Measurements from ENCODE around the gene CD36.

- TF ChIP-seq REST (IDR thresholded peaks at IDR 0.05; ENCODE audit: unreplicated experiment) (no peak), EZH2phosphoT487 (IDR thresholded peaks at IDR 0.05; ENCODE audit: unreplicated experiment) (no peak)
Measured at GRCh38 chr7:80635998-80636397, 2.4 kb upstream of the CD36 start.
